ENCODE data around the gene CACNB4. TPM values are rescaled to one million over a fixed set of nuclear protein-coding genes. Genes with fewer than 3 reads are reported as not detected.
A peak's percentile ranks its signal among the peaks of the same experiment; 100 is the strongest.

CACNB4 gene
- total RNA-seq, 1 donor from 2014 or later: 17.3 TPM

DNA sequence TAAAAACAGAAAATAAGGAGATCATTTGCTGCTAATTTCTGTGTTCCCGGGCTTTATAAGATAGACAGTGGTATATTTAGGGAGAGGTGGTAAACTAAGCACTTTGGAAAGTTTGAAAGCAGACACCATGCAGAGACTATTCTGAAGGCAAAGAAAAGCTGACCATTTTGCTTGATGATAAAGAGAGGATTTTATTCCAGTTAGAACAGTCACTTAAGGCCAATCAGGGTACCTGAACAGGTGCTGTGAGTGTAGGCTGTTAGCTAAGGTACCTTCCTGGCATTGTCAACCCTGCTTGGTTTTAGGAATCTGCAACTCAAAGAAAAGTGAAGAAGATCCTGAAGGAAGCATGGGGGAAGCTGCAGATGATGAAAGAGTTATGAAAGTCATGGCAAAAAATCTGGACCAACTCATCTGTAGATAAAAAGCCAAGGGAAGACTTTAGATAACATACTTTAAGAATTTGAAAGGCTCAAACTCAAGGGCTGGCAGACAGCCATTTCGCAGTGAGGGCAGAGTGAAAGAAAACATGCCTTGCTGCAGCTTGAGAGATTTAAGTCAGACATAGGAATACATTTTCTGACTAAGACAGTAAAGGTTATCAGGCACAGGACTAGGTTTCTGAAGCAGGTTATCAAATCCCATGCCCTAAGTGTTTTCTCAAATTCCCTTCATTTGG is 190.5 kb downstream of the CACNB4 start:
- peak overlapping the region; percentile 1 for H3K27ac ChIP-seq
- ATAC-seq: no peak
- intact Hi-C loops (cut with DNase I): no loop called here

DNA sequence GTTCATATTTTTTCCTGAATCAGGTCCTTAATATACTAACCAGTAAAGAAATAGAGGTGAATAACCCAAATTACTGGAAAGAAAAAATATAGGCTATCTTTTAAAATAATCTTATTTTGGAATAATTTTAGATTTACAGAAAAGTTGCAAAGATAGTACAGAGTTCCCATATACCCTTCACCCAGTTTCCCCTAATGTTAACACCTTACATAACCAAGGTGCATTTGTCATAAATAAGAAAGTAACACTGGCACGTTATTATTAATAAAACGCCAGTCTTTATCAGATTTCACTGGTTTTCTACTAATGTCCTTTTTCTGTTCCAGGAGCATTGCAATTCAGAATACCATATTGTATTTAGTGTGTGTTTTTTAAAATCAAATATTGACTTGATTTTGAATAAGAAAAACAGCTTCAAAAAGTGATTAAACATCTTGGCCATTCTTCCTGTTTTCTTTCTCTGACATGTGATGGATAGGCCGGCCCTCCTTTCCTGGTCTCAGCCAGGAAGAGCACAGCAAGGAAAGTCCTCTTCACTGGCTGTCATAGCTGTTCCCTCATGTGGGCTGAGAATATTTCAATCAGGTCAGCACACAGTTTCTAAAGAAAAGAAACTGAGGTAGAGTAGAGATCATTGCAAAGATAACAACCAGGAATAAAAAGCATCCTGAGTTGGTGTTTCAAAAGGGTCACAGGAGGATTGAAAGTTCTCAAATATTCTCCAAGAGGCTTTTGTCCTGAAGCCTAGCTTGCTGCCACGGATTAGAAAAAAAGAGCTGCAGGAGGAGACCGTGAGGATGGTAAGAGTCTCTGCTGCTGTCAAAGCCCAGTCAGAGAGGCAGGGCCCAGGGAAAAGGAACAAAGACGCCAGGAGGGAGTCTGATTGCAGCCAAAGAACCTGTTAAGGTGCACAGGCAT is 191.3 kb downstream of the CACNB4 start:
- peak overlapping the region; percentile 1 for H3K27ac ChIP-seq
- ATAC-seq (no peak), DNase-seq (no peak)
- no peak overlapping the region for H3K4me3 ChIP-seq
- intact Hi-C loops (cut with DNase I): no loop called here
- H3K36me3 ChIP-seq: no peaks in the 10 kb centered on the region
- peaks cover 13% of the 10 kb centered on the region for H3K4me1 ChIP-seq
- no peaks in the 10 kb centered on the region for H3K9me3 ChIP-seq
- H3K27me3 ChIP-seq (ENCODE audit: low read depth): no peaks in the 10 kb centered on the region
- TF ChIP-seq, protein P1, sequence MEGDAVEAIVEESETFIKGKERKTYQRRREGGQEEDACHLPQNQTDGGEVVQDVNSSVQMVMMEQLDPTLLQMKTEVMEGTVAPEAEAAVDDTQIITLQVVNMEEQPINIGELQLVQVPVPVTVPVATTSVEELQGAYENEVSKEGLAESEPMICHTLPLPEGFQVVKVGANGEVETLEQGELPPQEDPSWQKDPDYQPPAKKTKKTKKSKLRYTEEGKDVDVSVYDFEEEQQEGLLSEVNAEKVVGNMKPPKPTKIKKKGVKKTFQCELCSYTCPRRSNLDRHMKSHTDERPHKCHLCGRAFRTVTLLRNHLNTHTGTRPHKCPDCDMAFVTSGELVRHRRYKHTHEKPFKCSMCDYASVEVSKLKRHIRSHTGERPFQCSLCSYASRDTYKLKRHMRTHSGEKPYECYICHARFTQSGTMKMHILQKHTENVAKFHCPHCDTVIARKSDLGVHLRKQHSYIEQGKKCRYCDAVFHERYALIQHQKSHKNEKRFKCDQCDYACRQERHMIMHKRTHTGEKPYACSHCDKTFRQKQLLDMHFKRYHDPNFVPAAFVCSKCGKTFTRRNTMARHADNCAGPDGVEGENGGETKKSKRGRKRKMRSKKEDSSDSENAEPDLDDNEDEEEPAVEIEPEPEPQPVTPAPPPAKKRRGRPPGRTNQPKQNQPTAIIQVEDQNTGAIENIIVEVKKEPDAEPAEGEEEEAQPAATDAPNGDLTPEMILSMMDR (IDR thresholded peaks at IDR 0.05): no peak

More for the DNA sequence above, 190.5 kb downstream of the CACNB4 start:
- no peaks in the 10 kb centered on the region for H3K9me3 ChIP-seq
- peaks cover 11% of the 10 kb centered on the region for H3K4me1 ChIP-seq
- no peak overlapping the region for H3K4me3 ChIP-seq
- H3K36me3 ChIP-seq: no peaks in the 10 kb centered on the region
- DNase-seq: no peak
- no peaks in the 10 kb centered on the region for H3K27me3 ChIP-seq (ENCODE audit: low read depth)
- TF ChIP-seq, protein P1 (IDR thresholded peaks at IDR 0.05): no peak

DNA sequence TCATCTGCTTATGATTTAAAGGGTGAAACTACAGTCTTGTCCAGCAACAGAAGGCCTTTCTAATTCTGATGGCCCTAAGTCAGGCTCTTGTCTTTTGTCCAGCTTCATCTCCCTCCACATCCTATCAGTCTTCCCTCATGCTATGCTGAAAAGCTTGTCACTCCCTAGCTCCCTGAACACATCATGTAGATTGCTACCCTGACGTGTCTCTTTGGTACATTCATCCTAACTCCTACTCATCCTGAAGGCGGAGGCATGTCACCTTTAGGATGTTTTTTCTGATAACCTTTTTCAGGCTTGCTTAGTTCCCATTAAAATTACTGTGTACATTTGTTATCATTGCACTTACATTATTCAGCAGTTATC is 192.2 kb downstream of the CACNB4 start:
- DNase-seq (no peak), ATAC-seq (no peak)
- TF ChIP-seq, protein P1 (IDR thresholded peaks at IDR 0.05): no peak
- H3K27ac ChIP-seq: no peak overlapping the region
- intact Hi-C loops (cut with DNase I): no loop called here
- no peaks in the 10 kb centered on the region for H3K27me3 ChIP-seq (ENCODE audit: low read depth)
- H3K36me3 ChIP-seq: no peaks in the 10 kb centered on the region
- H3K4me1 ChIP-seq: peaks cover 14% of the 10 kb centered on the region
- H3K4me3 ChIP-seq: no peak overlapping the region
- no peaks in the 10 kb centered on the region for H3K9me3 ChIP-seq

DNA sequence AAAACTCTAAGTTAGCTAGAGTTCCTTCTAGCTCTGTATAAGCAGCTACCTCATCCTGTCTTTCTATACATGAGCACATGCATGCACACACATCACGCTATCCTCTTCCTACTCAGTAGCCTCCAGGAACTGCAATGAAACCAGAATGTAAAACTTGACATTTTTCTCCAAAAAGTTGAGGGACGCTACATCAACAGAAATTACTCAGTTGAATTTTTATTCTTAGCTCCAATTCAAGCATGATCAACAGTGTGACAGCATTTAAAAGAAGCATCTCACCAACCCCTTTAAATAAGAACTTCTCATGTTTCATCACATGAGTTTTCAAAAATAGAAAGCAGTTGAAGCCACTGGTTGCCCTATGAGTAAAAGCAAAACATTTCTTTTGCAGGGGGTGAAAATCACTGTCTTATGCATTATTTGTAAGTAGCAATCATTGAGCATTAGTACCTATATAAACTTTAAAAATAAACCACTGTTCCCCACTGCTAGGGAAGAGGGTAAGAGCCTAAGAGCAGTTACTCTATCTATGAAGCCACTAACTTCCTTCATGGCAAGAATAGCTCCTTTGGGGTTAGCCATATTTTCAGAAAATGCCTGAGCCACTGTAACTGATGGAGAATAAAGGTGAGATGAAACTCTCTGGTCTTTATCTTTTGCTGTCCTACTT is 192.7 kb downstream of the CACNB4 start:
- ATAC-seq: no peak
- intact Hi-C loops (cut with DNase I): no loop called here
- DNase-seq: no peak
- H3K36me3 ChIP-seq: no peaks in the 10 kb centered on the region
- H3K27me3 ChIP-seq (ENCODE audit: low read depth): no peaks in the 10 kb centered on the region
- H3K4me3 ChIP-seq: no peak overlapping the region
- no peaks in the 10 kb centered on the region for H3K9me3 ChIP-seq
- peaks cover 14% of the 10 kb centered on the region for H3K4me1 ChIP-seq
- H3K27ac ChIP-seq: no peak overlapping the region
- TF ChIP-seq, protein P1 (IDR thresholded peaks at IDR 0.05): no peak

DNA sequence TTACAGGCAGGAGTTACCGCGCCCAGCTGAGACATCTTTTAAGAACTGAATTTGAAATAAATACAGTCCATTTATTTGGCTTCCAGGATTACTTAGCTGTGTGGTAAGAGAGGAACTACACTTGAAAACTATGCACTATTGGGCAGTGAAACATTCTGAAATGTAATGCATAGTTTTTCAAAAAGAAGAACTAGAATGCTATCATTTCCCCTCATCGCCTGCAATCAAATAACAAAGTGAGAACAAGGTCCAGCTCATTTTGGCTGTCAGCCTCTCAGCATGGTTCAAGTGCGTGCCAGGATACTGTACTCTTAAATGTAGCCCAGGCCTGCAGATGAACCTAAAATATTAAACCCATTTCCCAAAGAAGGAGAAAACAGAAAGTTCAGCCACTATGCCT is 194.0 kb downstream of the CACNB4 start:
- DNase-seq (no peak), ATAC-seq (peak; percentile 31 to 47)
- H3K36me3 ChIP-seq: no peaks in the 10 kb centered on the region
- no peak overlapping the region for H3K27ac ChIP-seq
- intact Hi-C loops (cut with DNase I): no loop called here
- no peaks in the 10 kb centered on the region for H3K27me3 ChIP-seq (ENCODE audit: low read depth)
- peaks cover 14% of the 10 kb centered on the region for H3K4me1 ChIP-seq
- H3K9me3 ChIP-seq: no peaks in the 10 kb centered on the region
- H3K4me3 ChIP-seq: no peak overlapping the region
- TF ChIP-seq, protein P1 (IDR thresholded peaks at IDR 0.05): no peak
